Measurements from ENCODE around the gene SEMA5B.

- TF ChIP-seq ELF1 (IDR thresholded peaks at IDR 0.05) (no peak), POLR2AphosphoS5 (IDR thresholded peaks at IDR 0.05; ENCODE audit: low read depth, low read length) (no peak), CTCF (IDR thresholded peaks at IDR 0.05) (no peak), EZH2phosphoT487 (IDR thresholded peaks at IDR 0.05; ENCODE audit: borderline replicate concordance, low read depth) (no peak), IRF3 (IDR thresholded peaks at IDR 0.05; ENCODE audit: low read depth, low read length) (no peak)
These were observed 99.8 kb downstream of the SEMA5B start for GRCh38 chr3:122927726-122928125.
